Neural cell (in vitro differentiated cells): ENCODE measurements around the gene CLIC3. TPM values are rescaled to one million over a fixed set of nuclear protein-coding genes. Genes with fewer than 3 reads are reported as not detected.
"Not testable (repeated sequence)": the region's sequence is repeated elsewhere in the genome, so short reads cannot be mapped to it uniquely, and the experiment has no call there.

Experiments
- H2AFZ ChIP-seq: fragments of 200-600, 300-800 bp; sonication (generic), shearing (Covaris generic); 2 replicates; pipeline ENCODE4 v1.6.0; 2014; ENCODE audit warnings: low read depth, mild to moderate bottlenecking, antibody characterized with exemption, low read length, moderate library complexity
- H3F3A ChIP-seq: fragments of 200-600 bp; shearing (Covaris generic); 2 replicates; pipeline ENCODE4 v1.6.1; 2016; ENCODE audit warnings: mild to moderate bottlenecking, moderate library complexity, mixed read lengths, antibody characterized with exemption, low read length; ENCODE audit not compliant: insufficient read depth, poor library complexity, severe bottlenecking
- H3K27ac ChIP-seq: fragments of 200-600, 300-800 bp; sonication (generic), shearing (Covaris generic); 2 replicates; pipeline ENCODE4 v1.5.1; 2014; ENCODE audit warnings: mild to moderate bottlenecking, low read length, moderate library complexity
- H3K27me3 ChIP-seq: fragments of 300-800, 200-600 bp; sonication (generic), shearing (Covaris generic); 2 replicates; pipeline ENCODE4 v1.6.0; 2014; ENCODE audit warnings: mild to moderate bottlenecking, low read depth, low read length, moderate library complexity; ENCODE audit not compliant: insufficient read depth
- H3K36me3 ChIP-seq: fragments of 300-800, 200-600 bp; sonication (generic), shearing (Covaris generic); 2 replicates; pipeline ENCODE4 v1.5.1; 2014; ENCODE audit warnings: mild to moderate bottlenecking, antibody characterized with exemption, low read length, moderate library complexity; ENCODE audit not compliant: insufficient read depth
- H3K4me2 ChIP-seq: fragments of 300-800, 200-600 bp; sonication (generic), shearing (Covaris generic); 2 replicates; pipeline ENCODE4 v1.6.0; 2014; ENCODE audit warnings: mild to moderate bottlenecking, low read length
- H3K4me3 ChIP-seq: fragments of 300-800, 200-600 bp; sonication (generic), shearing (Covaris generic); 2 replicates; pipeline ENCODE4 v1.5.1; 2014; ENCODE audit warnings: mild to moderate bottlenecking, low read length, moderate library complexity
- H3K79me2 ChIP-seq: fragments of 200-600 bp; shearing (Covaris generic); replicated peaks from 2 replicates; pipeline ENCODE4 v1.6.0; 2014; ENCODE audit warnings: mild to moderate bottlenecking, low read length, moderate library complexity; ENCODE audit not compliant: insufficient read depth
- H3K9ac ChIP-seq: fragments of 300-800, 200-600 bp; sonication (generic), shearing (Covaris generic); 2 replicates; pipeline ENCODE4 v1.6.1; 2016; ENCODE audit warnings: mild to moderate bottlenecking, low read length, mixed read lengths
- H3K9me2 ChIP-seq: fragments of 200-600 bp; shearing (Covaris generic); 2 replicates; pipeline ENCODE4 v1.6.1; 2016; ENCODE audit warnings: mild to moderate bottlenecking, low read length, mixed read lengths; ENCODE audit not compliant: insufficient read depth
- H3K9me3 ChIP-seq: fragments of 200-600, 300-800 bp; sonication (generic), shearing (Covaris generic); 2 replicates; pipeline ENCODE4 v1.6.1; 2016; ENCODE audit warnings: mild to moderate bottlenecking, mixed run types, low read length, moderate library complexity, mixed read lengths
- H4K20me1 ChIP-seq: fragments of 200-600 bp; shearing (Covaris generic); 2 replicates; pipeline ENCODE4 v1.6.1; 2016; ENCODE audit warnings: mild to moderate bottlenecking, mixed run types; ENCODE audit not compliant: insufficient read depth
- EP300 ChIP-seq: fragments of 450-650 bp; conservative IDR thresholded peaks from 2 replicates; pipeline ENCODE4 v1.6.1; 2014; ENCODE audit warnings: antibody characterized with exemption, mild to moderate bottlenecking, moderate library complexity; ENCODE audit not compliant: poor library complexity, severe bottlenecking
- EZH2 ChIP-seq: fragments of 200-600, 300-800 bp; shearing (Covaris generic), sonication (generic); IDR thresholded peaks from 2 replicates; pipeline ENCODE4 v1.6.1; 2014; ENCODE audit warnings: antibody characterized with exemption, low read length, borderline replicate concordance, mild to moderate bottlenecking; ENCODE audit not compliant: insufficient read depth, poor library complexity, severe bottlenecking
- MXI1 ChIP-seq: fragments of 450-650 bp; conservative IDR thresholded peaks from 2 replicates; pipeline ENCODE4 v1.6.1; 2014; ENCODE audit warnings: antibody characterized with exemption, mild to moderate bottlenecking; ENCODE audit not compliant: poor library complexity, severe bottlenecking
- POLR2AphosphoS5 ChIP-seq: IDR thresholded peaks from 2 replicates; pipeline ENCODE4 v1.6.1; 2012
- RAD21 ChIP-seq: fragments of 450-650 bp; conservative IDR thresholded peaks from 2 replicates; pipeline ENCODE4 v1.6.1; 2014; ENCODE audit warnings: antibody characterized with exemption, mild to moderate bottlenecking, moderate library complexity
- REST ChIP-seq: IDR thresholded peaks from 2 replicates; pipeline ENCODE4 v1.6.1; 2012; ENCODE audit warnings: borderline replicate concordance
- SMC3 ChIP-seq: fragments of 450-650 bp; conservative IDR thresholded peaks from 2 replicates; pipeline ENCODE4 v1.6.1; 2014; ENCODE audit warnings: antibody characterized with exemption, mild to moderate bottlenecking, moderate library complexity; ENCODE audit not compliant: poor library complexity
- TAF1 ChIP-seq: IDR thresholded peaks from 2 replicates; pipeline ENCODE4 v1.6.1; 2012; ENCODE audit warnings: low read depth
- polyA plus RNA-seq: library from polyadenylated mRNA; depleted of rRNA; stranded (reverse); fragments of >200 nt; gene quantifications from 2 replicates; pipeline ENCODE4 v1.2.3, GENCODE V29; 2014
- TF ChIP-seq, protein P1 (sequence below): fragments of 450-650 bp; IDR thresholded peaks from 2 replicates; pipeline ENCODE4 v1.5.1; 2014; ENCODE audit warnings: antibody characterized with exemption, mild to moderate bottlenecking, moderate library complexity; ENCODE audit not compliant: poor library complexity, severe bottlenecking

Gene CLIC3
- polyA plus RNA-seq, 1 donor from 2014 or later: not detected

- H3K36me3 ChIP-seq: no peaks in the 10 kb centered on the region
- no peaks in the 10 kb centered on the region for H3K79me2 ChIP-seq
- H3K4me3 ChIP-seq: no peak overlapping the region
- no peaks in the 10 kb centered on the region for H3K9me2 ChIP-seq
- no peak for TF ChIP-seq MXI1
- no peak for TF ChIP-seq SMC3
- no peak for TF ChIP-seq RAD21
- TF ChIP-seq, protein P1, sequence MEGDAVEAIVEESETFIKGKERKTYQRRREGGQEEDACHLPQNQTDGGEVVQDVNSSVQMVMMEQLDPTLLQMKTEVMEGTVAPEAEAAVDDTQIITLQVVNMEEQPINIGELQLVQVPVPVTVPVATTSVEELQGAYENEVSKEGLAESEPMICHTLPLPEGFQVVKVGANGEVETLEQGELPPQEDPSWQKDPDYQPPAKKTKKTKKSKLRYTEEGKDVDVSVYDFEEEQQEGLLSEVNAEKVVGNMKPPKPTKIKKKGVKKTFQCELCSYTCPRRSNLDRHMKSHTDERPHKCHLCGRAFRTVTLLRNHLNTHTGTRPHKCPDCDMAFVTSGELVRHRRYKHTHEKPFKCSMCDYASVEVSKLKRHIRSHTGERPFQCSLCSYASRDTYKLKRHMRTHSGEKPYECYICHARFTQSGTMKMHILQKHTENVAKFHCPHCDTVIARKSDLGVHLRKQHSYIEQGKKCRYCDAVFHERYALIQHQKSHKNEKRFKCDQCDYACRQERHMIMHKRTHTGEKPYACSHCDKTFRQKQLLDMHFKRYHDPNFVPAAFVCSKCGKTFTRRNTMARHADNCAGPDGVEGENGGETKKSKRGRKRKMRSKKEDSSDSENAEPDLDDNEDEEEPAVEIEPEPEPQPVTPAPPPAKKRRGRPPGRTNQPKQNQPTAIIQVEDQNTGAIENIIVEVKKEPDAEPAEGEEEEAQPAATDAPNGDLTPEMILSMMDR: no peak
- no peak for TF ChIP-seq EZH2
- no peak for TF ChIP-seq REST
- TF ChIP-seq POLR2AphosphoS5: no peak
- TF ChIP-seq EP300: no peak
- no peak for TF ChIP-seq TAF1
- no peaks in the 10 kb centered on the region for H4K20me1 ChIP-seq
- no peak overlapping the region for H3K4me2 ChIP-seq
- no peak overlapping the region for H3K27ac ChIP-seq
- H3K9ac ChIP-seq: no peak overlapping the region
- no peaks in the 10 kb centered on the region for H3K27me3 ChIP-seq
- H3K9me3 ChIP-seq: no peaks in the 10 kb centered on the region
- no peak overlapping the region for H2AFZ ChIP-seq
- no peaks in the 10 kb centered on the region for H3F3A ChIP-seq
These were observed 37.8 kb upstream of the CLIC3 start for GRCh38 chr9:137034039-137034708.

DNA sequence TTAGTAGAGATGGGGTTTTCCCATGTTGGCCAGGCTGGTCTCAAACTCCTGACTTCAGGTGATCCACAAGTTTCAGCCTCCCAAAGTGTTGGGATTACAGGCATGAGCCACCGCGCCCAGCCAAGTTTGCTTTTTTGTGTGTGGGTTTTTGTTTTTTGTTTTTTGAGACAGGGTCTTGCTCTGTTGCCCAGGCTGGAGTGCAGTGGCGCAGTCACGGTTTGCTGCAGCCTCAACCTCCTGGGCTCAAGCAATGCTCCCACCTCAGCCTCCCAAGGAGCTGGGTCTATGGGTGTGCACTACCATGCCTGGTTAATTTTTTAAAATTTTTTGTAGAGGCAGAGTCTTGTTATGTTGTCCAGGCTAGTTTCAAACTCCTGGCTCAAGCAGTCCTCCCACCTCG, 37.1 kb upstream of the CLIC3 start:
- H3K27me3 ChIP-seq, H3K4me2 ChIP-seq, H4K20me1 ChIP-seq, H3K9ac ChIP-seq, H2AFZ ChIP-seq, H3F3A ChIP-seq, H3K36me3 ChIP-seq, H3K9me3 ChIP-seq, H3K4me3 ChIP-seq, H3K9me2 ChIP-seq, H3K79me2 ChIP-seq, H3K27ac ChIP-seq: not testable (repeated sequence)
